H1 (cell line): ENCODE measurements around the gene ADRA2B. TPM values are rescaled to one million over a fixed set of nuclear protein-coding genes. Genes with fewer than 3 reads are reported as not detected.

Source experiments
- CTCF ChIA-PET: fragments of 300-600 bp; sonication (Branson Sonifier 250); formaldehyde crosslinking; loops from one replicate; lab custom pipeline; 2021; ENCODE audit not compliant: partially characterized antibody; lab: Charles Lee
- POLR2A ChIA-PET: fragments of 300-600 bp; sonication (Branson Sonifier 250); formaldehyde crosslinking; loops from one replicate; lab custom pipeline; 2021; ENCODE audit warnings: inconsistent platforms; ENCODE audit not compliant: partially characterized antibody; lab: Charles Lee
- DNase-seq, 2 experiments: peaks; one replicate each; pipeline versions ENCODE4 v3.0.0 to v3.0.0-alpha.2; 2010 to 2022; ENCODE audit warnings: low spot score in 2 of 2, low read depth in 1 of 2, mixed read lengths in 1 of 2
- FAIRE-seq: peaks from 2 replicates; lab custom pipeline; 2011; peaks lifted over from hg19 to GRCh38; lab: Jason Lieb, UNC
- H2AFZ ChIP-seq: 2 replicates; pipeline ENCODE4 v1.8.1; 2012; ENCODE audit warnings: low read length, inconsistent platforms
- H2AK5ac ChIP-seq: 2 replicates; pipeline ENCODE4 v1.6.1; 2013; ENCODE audit warnings: low read depth, low read length
- H2BK120ac ChIP-seq: replicated peaks from 2 replicates; pipeline ENCODE3; 2013; ENCODE audit warnings: low read depth, low read length, inconsistent platforms
- H2BK12ac ChIP-seq: 2 replicates; pipeline ENCODE4 v1.6.1; 2013; ENCODE audit warnings: low read depth, low read length
- H2BK15ac ChIP-seq: 2 replicates; pipeline ENCODE4 v1.6.1; 2013; ENCODE audit warnings: low read length
- H2BK20ac ChIP-seq: 2 replicates; pipeline ENCODE4 v1.6.1; 2013; ENCODE audit warnings: low read length
- H2BK5ac ChIP-seq: 2 replicates; pipeline ENCODE4 v1.6.1; 2013; ENCODE audit warnings: low read depth, low read length
- H3K14ac ChIP-seq: 2 replicates; pipeline ENCODE4 v1.6.1; 2013; ENCODE audit warnings: inconsistent platforms; ENCODE audit not compliant: insufficient read length
- H3K18ac ChIP-seq: 2 replicates; pipeline ENCODE4 v1.6.1; 2013; ENCODE audit warnings: low read length; ENCODE audit errors: extremely low read depth
- H3K23ac ChIP-seq: 2 replicates; pipeline ENCODE4 v1.6.1; 2013; ENCODE audit warnings: inconsistent platforms; ENCODE audit not compliant: insufficient read length
- H3K23me2 ChIP-seq: 2 replicates; pipeline ENCODE4 v1.6.1; 2013; ENCODE audit warnings: low read depth, low read length
- H3K27ac ChIP-seq: 2 replicates; pipeline ENCODE4 v1.6.1; 2011; ENCODE audit warnings: low read depth, low read length, inconsistent platforms
- H3K27me3 ChIP-seq, 4 experiments: replicated peaks in 1 of 4; 1 replicate in 1 of 4; 2 replicates in 3 of 4; pipeline versions ENCODE4 v1.6.1 to v1.8.1; 2011 to 2013; ENCODE audit warnings: low read length in 3 of 4, mild to moderate bottlenecking in 3 of 4, inconsistent platforms in 2 of 4, mixed read lengths in 2 of 4, moderate library complexity in 1 of 4; ENCODE audit not compliant: control insufficient read depth in 3 of 4, insufficient read depth in 3 of 4; ENCODE audit errors: extremely low read depth in 1 of 4
- H3K36me3 ChIP-seq, 4 experiments: 2 replicates each; pipeline versions ENCODE4 v1.6.1 to v1.8.1; 2011 to 2013; ENCODE audit warnings: mild to moderate bottlenecking in 4 of 4, low read length in 3 of 4, moderate library complexity in 2 of 4, control low read depth in 1 of 4, inconsistent platforms in 1 of 4; ENCODE audit not compliant: insufficient read depth in 4 of 4, control insufficient read depth in 2 of 4
- H3K4ac ChIP-seq: replicated peaks from 2 replicates; pipeline ENCODE3; 2013; ENCODE audit warnings: low read length, low read depth, mixed read lengths, inconsistent platforms; ENCODE audit not compliant: insufficient read length
- H3K4me1 ChIP-seq, 4 experiments: replicated peaks in 1 of 4; 1 replicate in 1 of 4; 2 replicates in 3 of 4; pipeline versions ENCODE4 v1.6.1 to v1.8.1; 2011 to 2013; ENCODE audit warnings: low read length in 3 of 4, inconsistent platforms in 2 of 4, mixed read lengths in 1 of 4; ENCODE audit not compliant: insufficient read depth in 4 of 4, control insufficient read depth in 3 of 4
- H3K4me2 ChIP-seq, 2 experiments: 2 replicates each; pipeline versions ENCODE4 v1.6.1 to v1.8.1; 2011 to 2013; ENCODE audit warnings: low read depth in 2 of 2, low read length in 2 of 2, control low read depth in 1 of 2, inconsistent platforms in 1 of 2, mild to moderate bottlenecking in 1 of 2; ENCODE audit not compliant: insufficient read depth in 1 of 2
- H3K4me3 ChIP-seq, 4 experiments: fragments of 200-600, 300-600 bp in 1 of 4; sonication (generic), shearing (Covaris generic), sonication (Bioruptor Twin) in 1 of 4; 2 replicates each; pipeline versions ENCODE4 v1.5.1 to v1.8.1; 2011 to 2016; ENCODE audit warnings: low read length in 4 of 4, low read depth in 3 of 4, control low read depth in 2 of 4, inconsistent platforms in 2 of 4, mild to moderate bottlenecking in 2 of 4, mixed read lengths in 1 of 4, moderate library complexity in 1 of 4; ENCODE audit not compliant: insufficient read depth in 2 of 4; ENCODE audit errors: extremely low read depth in 1 of 4
- H3K56ac ChIP-seq: replicated peaks from 2 replicates; pipeline ENCODE3; 2013; ENCODE audit warnings: low read depth, mild to moderate bottlenecking, mixed read lengths, low read length, inconsistent platforms; ENCODE audit not compliant: insufficient read length
- H3K79me1 ChIP-seq: 2 replicates; pipeline ENCODE4 v1.6.1; 2013; ENCODE audit warnings: low read depth, low read length, control low read depth
- H3K79me2 ChIP-seq, 2 experiments: 2 replicates each; pipeline versions ENCODE4 v1.6.1 to v1.8.1; 2012 to 2013; ENCODE audit warnings: low read length in 2 of 2, mild to moderate bottlenecking in 2 of 2, inconsistent platforms in 1 of 2; ENCODE audit not compliant: insufficient read depth in 2 of 2, control insufficient read depth in 1 of 2
- H3K9ac ChIP-seq, 4 experiments: replicated peaks in 1 of 4; 1 replicate in 1 of 4; 2 replicates in 3 of 4; pipeline versions ENCODE4 v1.6.1 to v1.8.1; 2011 to 2013; ENCODE audit warnings: low read depth in 3 of 4, low read length in 3 of 4, control low read depth in 2 of 4, mild to moderate bottlenecking in 2 of 4, moderate library complexity in 2 of 4, inconsistent platforms in 1 of 4; ENCODE audit errors: extremely low read depth in 1 of 4
- H3K9me3 ChIP-seq, 2 experiments: 2 replicates each; pipeline versions ENCODE4 v1.6.1 to v1.8.1; 2012 to 2013; ENCODE audit warnings: mild to moderate bottlenecking in 2 of 2, moderate library complexity in 2 of 2, control low read depth in 1 of 2, inconsistent platforms in 1 of 2, low read depth in 1 of 2, low read length in 1 of 2, mixed read lengths in 1 of 2; ENCODE audit not compliant: insufficient read depth in 2 of 2
- H4K20me1 ChIP-seq, 2 experiments: replicated peaks in 1 of 2; 2 replicates each; pipeline versions ENCODE3 to v1.8.1; 2011 to 2013; ENCODE audit warnings: inconsistent platforms in 2 of 2, low read length in 2 of 2, mild to moderate bottlenecking in 1 of 2; ENCODE audit not compliant: insufficient read depth in 2 of 2, control insufficient read depth in 1 of 2
- H4K5ac ChIP-seq: 2 replicates; pipeline ENCODE4 v1.6.1; 2013; ENCODE audit warnings: low read length, low read depth, mixed read lengths, inconsistent platforms; ENCODE audit not compliant: insufficient read length
- H4K8ac ChIP-seq: 2 replicates; pipeline ENCODE4 v1.8.0; 2013; ENCODE audit warnings: mild to moderate bottlenecking, moderate library complexity, low read length, inconsistent platforms; ENCODE audit not compliant: insufficient read depth; ENCODE audit errors: extremely low read depth
- H4K91ac ChIP-seq: replicated peaks from 2 replicates; pipeline ENCODE3; 2013; ENCODE audit warnings: low read length, mixed read lengths, inconsistent platforms; ENCODE audit not compliant: insufficient read length
- BCL11A ChIP-seq, 2 experiments: IDR thresholded peaks; one replicate each; pipeline ENCODE4 v1.6.1; 2011; ENCODE audit warnings: low read depth in 2 of 2, low read length in 2 of 2, mild to moderate bottlenecking in 2 of 2
- CBX8 ChIP-seq: fragments of 300-800, 300-1000 bp; sonication (generic); IDR thresholded peaks from 2 replicates; pipeline ENCODE4 v1.7.1; 2016; ENCODE audit warnings: low read depth, low read length, borderline replicate concordance
- EZH2 ChIP-seq: fragments of 200-600 bp; sonication (generic); IDR thresholded peaks from 2 replicates; pipeline ENCODE4 v1.7.1; 2012; ENCODE audit warnings: low read depth, mild to moderate bottlenecking, moderate library complexity, low read length, inconsistent platforms; ENCODE audit not compliant: severe bottlenecking
- FOSL1 ChIP-seq: IDR thresholded peaks from 2 replicates; pipeline ENCODE4 v1.6.1; 2011; ENCODE audit warnings: mild to moderate bottlenecking, low read depth, low read length, moderate library complexity; ENCODE audit not compliant: insufficient read depth
- NANOG ChIP-seq: IDR thresholded peaks from 2 replicates; pipeline ENCODE4 v1.6.1; 2011; ENCODE audit warnings: low read length, low read depth, mild to moderate bottlenecking, inconsistent platforms; ENCODE audit not compliant: insufficient read depth, poor library complexity, severe bottlenecking
- SAP30 ChIP-seq: fragments of 300-600 bp; sonication (generic); IDR thresholded peaks from 2 replicates; pipeline ENCODE4 v1.7.1; 2012; ENCODE audit warnings: low read length, moderate library complexity, mild to moderate bottlenecking, inconsistent platforms; ENCODE audit not compliant: insufficient read depth, insufficient replicate concordance
- SIX5 ChIP-seq: IDR thresholded peaks from 2 replicates; pipeline ENCODE4 v1.6.1; 2011; ENCODE audit warnings: mild to moderate bottlenecking, low read depth, low read length
- SP2 ChIP-seq: IDR thresholded peaks from 2 replicates; pipeline ENCODE4 v1.6.1; 2012; ENCODE audit warnings: mild to moderate bottlenecking, low read length, inconsistent platforms
- SRF ChIP-seq: IDR thresholded peaks from 2 replicates; pipeline ENCODE4 v1.6.1; 2011; ENCODE audit warnings: mild to moderate bottlenecking, low read depth, low read length, moderate library complexity
- TAF7 ChIP-seq: optimal IDR thresholded peaks from 2 replicates; pipeline ENCODE3; 2011; ENCODE audit warnings: low read depth, mild to moderate bottlenecking, inconsistent platforms, low read length, moderate library complexity, borderline replicate concordance
- YY1 ChIP-seq: IDR thresholded peaks from 2 replicates; pipeline ENCODE4 v1.6.1; 2011; ENCODE audit warnings: low read depth, mild to moderate bottlenecking, low read length
- WGBS, 2 experiments: shearing (Covaris generic) in 1 of 2; methylation state at CpG; one replicate each; pipeline versions ENCODE4 v1.1.6 to v1.1.7; 2013 to 2015; ENCODE audit warnings: low lambda C conversion rate in 2 of 2, mixed read lengths in 2 of 2, inconsistent platforms in 1 of 2, low coverage in 1 of 2, missing lambda C conversion rate in 1 of 2; ENCODE audit not compliant: insufficient replicate concordance in 2 of 2, insufficient coverage in 1 of 2, insufficient read length in 1 of 2; ENCODE audit errors: extremely low coverage in 1 of 2, missing lambda C conversion rate in 1 of 2; 5-methylcytosine and 5-hydroxymethylcytosine counted together
- polyA plus RNA-seq, 7 experiments: library from polyadenylated mRNA; depleted of rRNA in 3 of 7; stranded (reverse) in 5 of 7; unstranded in 2 of 7; fragments of >200 nt in 5 of 7; fragments of 200-250 nt in 2 of 7; gene quantifications; 1 replicate in 5 of 7; 2 replicates in 1 of 7; 4 replicates in 1 of 7; pipeline versions ENCODE4 v1.2.1 to v1.2.3, GENCODE V29; 2011 to 2013; ENCODE audit warnings: missing spikeins in 2 of 7, mixed read lengths in 2 of 7
- total RNA-seq: library from RNA; stranded (reverse); fragmentation: NEBNext Ultra II Directional; extraction: Animal tissue kit (Norgen Biotek cat#: 25700); gene quantifications from 2 replicates; pipeline ENCODE4 v1.2.1, GENCODE V29; 2021
- TF ChIP-seq, protein P1 (sequence below): IDR thresholded peaks from 2 replicates; pipeline ENCODE4 v1.6.1; 2012; ENCODE audit warnings: inconsistent platforms

ADRA2B gene
- total and polyA plus RNA-seq, 2 of the 8 experiments (the other 6 are each of a cell fraction or from before 2014, with no cell fraction given): 5.8 to 6.5 TPM

DNA sequence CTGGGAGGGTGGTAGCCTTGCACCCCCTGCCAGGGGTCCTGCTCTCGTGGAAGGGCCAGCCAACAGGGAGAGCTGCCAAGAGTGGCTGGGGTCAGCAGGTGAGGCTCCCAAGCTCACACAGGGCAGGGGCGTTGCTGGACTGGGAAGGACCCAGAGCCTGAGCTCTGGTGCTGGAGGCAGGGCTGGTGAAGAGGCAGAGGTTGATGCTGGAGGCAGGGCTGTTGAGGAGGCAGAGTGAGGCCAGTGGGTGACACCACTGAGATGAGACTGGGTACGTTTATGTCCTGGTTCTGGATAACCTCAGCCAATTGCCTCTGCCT, 7.0 kb downstream of the ADRA2B start:
- POLR2A ChIA-PET: interaction anchor here (1.4 to 1.5 kb wide), 2 partner anchors 11 to 30 kb away, joined by 5 to 9 read pairs; partner anchors contain the start of gene ASTL
- no peaks in the 10 kb centered on the region for H3K27me3 ChIP-seq
- peak overlapping the region in 1 of 2 experiments; percentile 38; a peak in 1 of 4 replicates for H3K4me2 ChIP-seq
- H2AK5ac ChIP-seq: peak overlapping the region; percentile 77; the same call in 1 of the 2 replicates
- no peaks in the 10 kb centered on the region for H4K20me1 ChIP-seq
- FAIRE-seq: no peak
- no peaks in the 10 kb centered on the region for H3K79me1 ChIP-seq
- no peak overlapping the region for H3K23ac ChIP-seq
- H4K5ac ChIP-seq: no peak overlapping the region
- peak overlapping the region; percentile 52; the same call in 1 of the 2 replicates for H3K18ac ChIP-seq
- H2BK5ac ChIP-seq: peak overlapping the region; percentile 62; the same call in 1 of the 2 replicates
- no peaks in the 10 kb centered on the region for H3K36me3 ChIP-seq
- H3K23me2 ChIP-seq: peaks cover 2% of the 10 kb centered on the region; the same call in 1 of the 2 replicates
- no peak overlapping the region for H3K14ac ChIP-seq
- peak overlapping the region; percentile 86 for H3K4ac ChIP-seq
- H3K4me1 ChIP-seq: peaks cover 0 to 25% (median 17%) of the 10 kb centered on the region in 4 experiments; a peak in 6 of 7 replicates
- H3K27ac ChIP-seq: no peak overlapping the region
- no peak overlapping the region for H3K56ac ChIP-seq
- no peak overlapping the region for H3K9ac ChIP-seq
- H2BK120ac ChIP-seq: peak overlapping the region; percentile 2
- DNase-seq: no peak
- H2BK15ac ChIP-seq: peak overlapping the region; percentile 93; the same call in 1 of the 2 replicates
- H2AFZ ChIP-seq: no peak overlapping the region
- peaks cover 4 to 11% of the 10 kb centered on the region in 2 experiments for H3K9me3 ChIP-seq
- 88% methylated on average over 3 of the region's 3 CpGs; no CpG with 5 or more reads in 1 of the 2 experiments for WGBS, 2 experiments
- H4K91ac ChIP-seq: peak overlapping the region; percentile 42
- H2BK12ac ChIP-seq: peak overlapping the region; percentile 86; the same call in 1 of the 2 replicates
- H4K8ac ChIP-seq: peak overlapping the region; percentile 62
- H3K79me2 ChIP-seq: no peaks in the 10 kb centered on the region
- H2BK20ac ChIP-seq: peak overlapping the region; percentile 2; the same call in 1 of the 2 replicates
- CTCF ChIA-PET: interaction anchor here (0.8 to 3.1 kb wide), 5 partner anchors 9 to 124 kb away, joined by 3 to 25 read pairs (median 5); partner anchors contain the start of gene ADRA2B
- no peak overlapping the region for H3K4me3 ChIP-seq
- no peak for TF ChIP-seq SIX5
- TF ChIP-seq TAF7: no peak
- TF ChIP-seq FOSL1: no peak
- TF ChIP-seq, protein P1, sequence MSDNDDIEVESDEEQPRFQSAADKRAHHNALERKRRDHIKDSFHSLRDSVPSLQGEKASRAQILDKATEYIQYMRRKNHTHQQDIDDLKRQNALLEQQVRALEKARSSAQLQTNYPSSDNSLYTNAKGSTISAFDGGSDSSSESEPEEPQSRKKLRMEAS: no peak
- TF ChIP-seq SRF: no peak
- no peak for TF ChIP-seq BCL11A (IDR thresholded peaks at IDR 0.05; ENCODE audit: low read depth in 2 of 2, low read length in 2 of 2)
- TF ChIP-seq NANOG: no peak
- no peak for TF ChIP-seq CBX8
- TF ChIP-seq SAP30: no peak
- TF ChIP-seq YY1: no peak
- TF ChIP-seq EZH2: no peak
- no peak for TF ChIP-seq SP2
